Measurements from ENCODE around the gene MEIS2. TPM values are rescaled to one million over a fixed set of nuclear protein-coding genes. Genes with fewer than 3 reads are reported as not detected.

The MEIS2 gene
- total RNA-seq, 1 experiment from 2014 or later, result 28.7 TPM

- DNase-seq, result no peak
Measured at GRCh38 chr15:36844534-36844998, 255.8 kb downstream of the MEIS2 start.

GRCh38 chr15:36843822-36844221 is 256.5 kb downstream of the MEIS2 start:
- H3K9me3 ChIP-seq, result no peaks in the 10 kb centered on the region
- ChIA-PET CTCF (no interaction called here), POLR2A (no interaction called here)
- H3K4me1 ChIP-seq, result no peaks in the 10 kb centered on the region
- BruUV-seq (replicated peaks), result no TSS peak
- no peak for TF ChIP-seq CTCF (IDR thresholded peaks at IDR 0.05; ENCODE audit: insufficient read depth in 1 of 2, low read depth in 1 of 2, low read length in 1 of 2, severe bottlenecking in 1 of 2, unreplicated experiment in 1 of 2)
- H3K4me3 ChIP-seq (ENCODE audit: low read depth, low read length), result no peak overlapping the region
- Mint-ChIP-seq H3K9me3 (ENCODE audit: unreplicated experiment) (no peaks in the 10 kb centered on the region), H3K27ac (ENCODE audit: unreplicated experiment) (no peak overlapping the region), H3K4me3 (ENCODE audit: unreplicated experiment) (no peak overlapping the region), H3K27me3 (ENCODE audit: insufficient read depth, unreplicated experiment) (peaks cover 11% of the 10 kb centered on the region), H3K36me3 (ENCODE audit: insufficient read depth, unreplicated experiment) (no peaks in the 10 kb centered on the region), H3K4me1 (ENCODE audit: low read depth, unreplicated experiment) (peaks cover 7% of the 10 kb centered on the region)
- H3K36me3 ChIP-seq (ENCODE audit: control insufficient read depth, insufficient read depth, low read length), result no peaks in the 10 kb centered on the region
- H3K27me3 ChIP-seq (replicated peaks; ENCODE audit: control insufficient read depth, insufficient read depth, low read length), result no peaks in the 10 kb centered on the region
- intact Hi-C loops (cut with micrococcal nuclease; ENCODE audit: unreplicated experiment), result no loop called here
- no peak for DNase-seq

More at GRCh38 chr15:36844534-36844998, 255.8 kb downstream of the MEIS2 start:
- Mint-ChIP-seq H3K27me3 (ENCODE audit: insufficient read depth, unreplicated experiment) (peaks cover 11% of the 10 kb centered on the region), H3K4me1 (ENCODE audit: low read depth, unreplicated experiment) (peaks cover 7% of the 10 kb centered on the region), H3K36me3 (ENCODE audit: insufficient read depth, unreplicated experiment) (no peaks in the 10 kb centered on the region), H3K27ac (ENCODE audit: unreplicated experiment) (no peak overlapping the region), H3K4me3 (ENCODE audit: unreplicated experiment) (no peak overlapping the region), H3K9me3 (ENCODE audit: unreplicated experiment) (no peaks in the 10 kb centered on the region)
- intact Hi-C loops (cut with micrococcal nuclease; ENCODE audit: unreplicated experiment), result no loop called here
- no peaks in the 10 kb centered on the region for H3K27me3 ChIP-seq (replicated peaks; ENCODE audit: control insufficient read depth, insufficient read depth, low read length)
- no peaks in the 10 kb centered on the region for H3K36me3 ChIP-seq (ENCODE audit: control insufficient read depth, insufficient read depth, low read length)
- H3K4me3 ChIP-seq (ENCODE audit: low read depth, low read length), result no peak overlapping the region
- H3K4me1 ChIP-seq, result no peaks in the 10 kb centered on the region
- no peak for TF ChIP-seq CTCF (IDR thresholded peaks at IDR 0.05; ENCODE audit: insufficient read depth in 1 of 2, low read depth in 1 of 2, low read length in 1 of 2, severe bottlenecking in 1 of 2, unreplicated experiment in 1 of 2)
- ChIA-PET CTCF (no interaction called here), POLR2A (no interaction called here)
- BruUV-seq (replicated peaks), result no TSS peak
- no peaks in the 10 kb centered on the region for H3K9me3 ChIP-seq

GRCh38 chr15:36841193-36841592 is 259.2 kb downstream of the MEIS2 start:
- Mint-ChIP-seq H3K36me3 (ENCODE audit: insufficient read depth, unreplicated experiment) (no peaks in the 10 kb centered on the region), H3K4me1 (ENCODE audit: low read depth, unreplicated experiment) (peaks cover 13% of the 10 kb centered on the region), H3K9me3 (ENCODE audit: unreplicated experiment) (no peaks in the 10 kb centered on the region), H3K27ac (ENCODE audit: unreplicated experiment) (no peak overlapping the region), H3K27me3 (ENCODE audit: insufficient read depth, unreplicated experiment) (peaks cover 11% of the 10 kb centered on the region), H3K4me3 (ENCODE audit: unreplicated experiment) (no peak overlapping the region)
- no TSS peak for BruUV-seq (replicated peaks)
- H3K4me1 ChIP-seq, result peaks cover 6% of the 10 kb centered on the region; the same call in 1 of the 2 replicates
- intact Hi-C loops (cut with micrococcal nuclease; ENCODE audit: unreplicated experiment), result no loop called here
- H3K36me3 ChIP-seq (ENCODE audit: control insufficient read depth, insufficient read depth, low read length), result no peaks in the 10 kb centered on the region
- POLR2A ChIA-PET, result no interaction called here
- no peak for TF ChIP-seq CTCF (IDR thresholded peaks at IDR 0.05; ENCODE audit: insufficient read depth in 1 of 2, low read depth in 1 of 2, low read length in 1 of 2, severe bottlenecking in 1 of 2, unreplicated experiment in 1 of 2)
- DNase-seq, result no peak
- CTCF ChIA-PET, result no interaction called here
- no peak overlapping the region for H3K4me3 ChIP-seq (ENCODE audit: low read depth, low read length)
- no peaks in the 10 kb centered on the region for H3K9me3 ChIP-seq
- H3K27me3 ChIP-seq (replicated peaks; ENCODE audit: control insufficient read depth, insufficient read depth, low read length), result no peaks in the 10 kb centered on the region

Small RNA genes lying within 50 kb of the gene (microRNA-seq; reads per million reads assigned to microRNA genes)
- gene MIR8063, result not detected

All from Caco-2 (cell line).